Natural killer cell (primary cell): ENCODE results near the gene CNBP. TPM values are rescaled to one million over a fixed set of nuclear protein-coding genes. Genes with fewer than 3 reads are reported as not detected.

Experiments
- ATAC-seq, 3 donors: fragments of 150-1000 bp in 2 of 3; fragments of 200-7000 bp in 1 of 3; cut with Tn5 transposase; 1 replicate in 1 of 3; 2 replicates in 2 of 3; pipeline ENCODE4 v1.10.0; 2021; ENCODE audit warnings: mild to moderate bottlenecking in 2 of 3, moderate library complexity in 2 of 3
- DNase-seq, 2 donors: peaks; one replicate each; pipeline versions ENCODE4 v3.0.0 to v3.0.0-alpha.2; 2013 to 2021; ENCODE audit warnings: mixed read lengths in 1 of 2
- H3K27ac ChIP-seq: one replicate; pipeline ENCODE4 v1.5.1; 2013; ENCODE audit warnings: mild to moderate bottlenecking, low read length
- H3K27me3 ChIP-seq: one replicate; pipeline ENCODE4 v1.6.1; 2013; ENCODE audit warnings: low read length; ENCODE audit not compliant: control insufficient read depth, insufficient read depth
- H3K36me3 ChIP-seq: one replicate; pipeline ENCODE4 v1.6.1; 2013; ENCODE audit warnings: low read length; ENCODE audit not compliant: control insufficient read depth, insufficient read depth
- H3K4me1 ChIP-seq: one replicate; pipeline ENCODE4 v1.6.1; 2013; ENCODE audit warnings: low read length; ENCODE audit not compliant: control insufficient read depth, insufficient read depth
- H3K4me3 ChIP-seq: one replicate; pipeline ENCODE4 v1.5.1; 2013; ENCODE audit warnings: low read length
- H3K9me3 ChIP-seq: one replicate; pipeline ENCODE4 v1.6.1; 2013; ENCODE audit warnings: low read length; ENCODE audit not compliant: control insufficient read depth, insufficient read depth
- H3K27ac Mint-ChIP-seq, 2 donors: one replicate each; pipeline ENCODE4 v1.8.0; 2022; ENCODE audit warnings: mild to moderate bottlenecking in 2 of 2, mixed read lengths in 2 of 2, moderate library complexity in 1 of 2
- H3K27me3 Mint-ChIP-seq, 2 donors: one replicate each; pipeline ENCODE4 v1.8.0; 2022; ENCODE audit warnings: low read depth in 2 of 2, mixed read lengths in 2 of 2
- H3K36me3 Mint-ChIP-seq: one replicate; pipeline ENCODE4 v1.8.0; 2022; ENCODE audit warnings: mixed read lengths
- H3K4me1 Mint-ChIP-seq, 2 donors: one replicate each; pipeline ENCODE4 v1.8.0; 2022; ENCODE audit warnings: mixed read lengths in 2 of 2
- H3K4me3 Mint-ChIP-seq: one replicate; pipeline ENCODE4 v1.8.0; 2022; ENCODE audit warnings: mild to moderate bottlenecking, moderate library complexity, mixed read lengths
- H3K9me3 Mint-ChIP-seq, 2 donors: one replicate each; pipeline ENCODE4 v1.8.0; 2022; ENCODE audit warnings: mixed read lengths in 2 of 2
- CTCF ChIP-seq: fragments of 200-600 bp; IDR thresholded peaks from one replicate; pipeline ENCODE4 v1.8.0; 2022; ENCODE audit warnings: antibody characterized with exemption
- WGBS: methylation state at CpG from one replicate; pipeline ENCODE4 v1.1.7; 2013; ENCODE audit warnings: missing lambda C conversion rate; ENCODE audit not compliant: insufficient coverage; 5-methylcytosine and 5-hydroxymethylcytosine counted together
- intact Hi-C: fragments of 100-400 bp; cut with micrococcal nuclease; formaldehyde crosslinking; loops from one replicate; pipeline ENCODE4 v1.14.2; 2022
- total RNA-seq, 4 donors: library from RNA; stranded (reverse); fragments of 120-200 nt in 1 of 4; gene quantifications; one replicate each; pipeline versions ENCODE4 v1.2.3 to v1.2.4, GENCODE V29; 2013 to 2022

CNBP gene
- total RNA-seq = 100 to 1,000 TPM; 202 to 223 (median 211) TPM
- total RNA-seq (2013) = 310 TPM

- peak; percentile 95 to 100 (median 97) for ATAC-seq
- peak within 1 kb of the TSS; percentile 93 for H3K27ac ChIP-seq
- TF ChIP-seq CTCF = no peak
- H3K4me1 ChIP-seq = peaks cover 42% of the 10 kb centered on the region
- peak within 1 kb of the TSS; percentile 95 for H3K4me3 ChIP-seq
- no peaks in the 10 kb centered on the region for H3K9me3 Mint-ChIP-seq
- under 1% methylated on average over 83 of the region's 83 CpGs for WGBS
- H3K27me3 Mint-ChIP-seq = no peaks in the 10 kb centered on the region
- H3K27ac Mint-ChIP-seq = peak within 1 kb of the TSS; percentile 84 to 100
- H3K4me3 Mint-ChIP-seq = peak within 1 kb of the TSS; percentile 91
- intact Hi-C loops = loop anchor here (1.0 to 2.0 kb wide), 3 partner anchors 22 to 66 kb away; partner anchors contain the start of genes COPG1, ISY1 and RAB43
- peak; percentile 95 to 96 for DNase-seq
- H3K4me1 Mint-ChIP-seq = peaks cover 39 to 47% of the 10 kb centered on the region in 2 donors
- H3K36me3 ChIP-seq = peaks cover 6% of the 10 kb centered on the region
- no peaks in the 10 kb centered on the region for H3K27me3 ChIP-seq
- no peaks in the 10 kb centered on the region for H3K9me3 ChIP-seq
- no peaks in the 10 kb centered on the region for H3K36me3 Mint-ChIP-seq
These were observed at the start of gene CNBP for GRCh38 chr3:129183569-129184395. CNBP (minus strand) TSS chr3:129183896; CDS start chr3:129171757, 12,139 bp downstream.

GRCh38 chr3:129231331-129232119 is 47.8 kb upstream of the CNBP start:
- no peaks in the 10 kb centered on the region for H3K36me3 Mint-ChIP-seq
- H3K9me3 Mint-ChIP-seq = no peaks in the 10 kb centered on the region
- peaks cover 2 to 6% of the 10 kb centered on the region in 2 donors for H3K27me3 Mint-ChIP-seq
- no peak overlapping the region for H3K4me3 Mint-ChIP-seq
- H3K27ac Mint-ChIP-seq = no peak overlapping the region
- H3K4me1 Mint-ChIP-seq = peaks cover 6 to 13% of the 10 kb centered on the region in 2 donors
- Histone ChIP-seq H3K27ac (no peak overlapping the region), H3K9me3 (no peaks in the 10 kb centered on the region), H3K4me1 (peaks cover 40% of the 10 kb centered on the region), H3K4me3 (no peak overlapping the region), H3K36me3 (no peaks in the 10 kb centered on the region), H3K27me3 (no peaks in the 10 kb centered on the region)
- DNase-seq (no peak), ATAC-seq (peak in 1 of 3 donors; percentile 32)
- no peak for TF ChIP-seq CTCF
- intact Hi-C loops = no loop called here
- 95% methylated on average over 10 of the region's 10 CpGs for WGBS

GRCh38 chr3:129230311-129231019 is 46.8 kb upstream of the CNBP start:
- intact Hi-C loops = no loop called here
- Histone ChIP-seq H3K27ac (peak overlapping the region; percentile 56), H3K9me3 (no peaks in the 10 kb centered on the region), H3K27me3 (no peaks in the 10 kb centered on the region), H3K4me1 (peaks cover 47% of the 10 kb centered on the region), H3K36me3 (no peaks in the 10 kb centered on the region), H3K4me3 (no peak overlapping the region)
- H3K27ac Mint-ChIP-seq = peak overlapping the region in 1 of 2 donors; percentile 20
- DNase-seq (no peak), ATAC-seq (peak; percentile 42 to 65 (median 51))
- TF ChIP-seq CTCF = no peak
- H3K27me3 Mint-ChIP-seq = peaks cover 2 to 6% of the 10 kb centered on the region in 2 donors
- peaks cover 6 to 13% of the 10 kb centered on the region in 2 donors for H3K4me1 Mint-ChIP-seq
- H3K9me3 Mint-ChIP-seq = no peaks in the 10 kb centered on the region
- WGBS = 61% methylated on average over 5 of the region's 7 CpGs
- H3K36me3 Mint-ChIP-seq = no peaks in the 10 kb centered on the region
- no peak overlapping the region for H3K4me3 Mint-ChIP-seq
